ENCODE measurements around the gene TFF2. TPM values are rescaled to one million over a fixed set of nuclear protein-coding genes. Genes with fewer than 3 reads are reported as not detected.

Gene TFF2
- polyA plus RNA-seq, 1 of the 3 experiments (the other 2 are of a cell fraction) = not detected

- H3K27ac ChIP-seq (ENCODE audit: low read depth in 2 of 2, low read length in 1 of 2) = no peak overlapping the region
- H3K9me2 ChIP-seq = no peaks in the 10 kb centered on the region
- H3K27me3 ChIP-seq (ENCODE audit: insufficient read depth) = no peaks in the 10 kb centered on the region
- POLR2A ChIA-PET = no interaction called here
- CTCF ChIA-PET = interaction anchor here (1.7 kb wide), 1 partner anchor 37 kb away, joined by 4 read pairs; no protein-coding TSS in a partner anchor
- H4K20me1 ChIP-seq (ENCODE audit: insufficient read depth) = no peaks in the 10 kb centered on the region
- no peaks in the 10 kb centered on the region for H3F3A ChIP-seq (replicated peaks; ENCODE audit: insufficient read depth)
- TF ChIP-seq IRF3 (IDR thresholded peaks at IDR 0.05; ENCODE audit: low read depth, low read length) (no peak), EP300 (IDR thresholded peaks at IDR 0.05; ENCODE audit: borderline replicate concordance in 1 of 2, low read depth in 1 of 2, low read length in 1 of 2) (no peak), USF1 (IDR thresholded peaks at IDR 0.05; ENCODE audit: borderline replicate concordance, low read depth) (no peak)
- H3K4me3 ChIP-seq (ENCODE audit: low read depth in 2 of 2, low read length in 1 of 2) = no peak overlapping the region
- no peaks in the 10 kb centered on the region for H3K9me3 ChIP-seq
- DNase-seq = no peak
- no peaks in the 10 kb centered on the region for H3K36me3 ChIP-seq (replicated peaks in 1 of 2; ENCODE audit: control insufficient read depth in 1 of 2, insufficient read depth in 2 of 2, low read length in 1 of 2)
- H2AFZ ChIP-seq (ENCODE audit: low read depth) = no peak overlapping the region
- H3K79me2 ChIP-seq (ENCODE audit: insufficient read depth) = no peaks in the 10 kb centered on the region
- peaks cover 0 to 9% of the 10 kb centered on the region in 2 experiments; a peak in 1 of 4 replicates for H3K4me1 ChIP-seq (ENCODE audit: control insufficient read depth in 1 of 2, insufficient read depth in 2 of 2, low read depth in 1 of 2, low read length in 1 of 2)
- no peak overlapping the region for H3K4me2 ChIP-seq
- 27% methylated on average over 3 of the region's 3 CpGs for WGBS (ENCODE audit: low lambda C conversion rate)
- no peak overlapping the region for H3K9ac ChIP-seq
Observed at GRCh38 chr21:42303443-42303842, 47.4 kb downstream of the TFF2 start.

- whole genome bisulfite sequencing (ENCODE audit: low lambda C conversion rate) = 33% methylated on average over 6 of the region's 7 CpGs
- H2AFZ ChIP-seq (ENCODE audit: low read depth) = no peak overlapping the region
- H3K79me2 ChIP-seq (ENCODE audit: insufficient read depth) = no peaks in the 10 kb centered on the region
- no peaks in the 10 kb centered on the region for H3K9me2 ChIP-seq
- DNase-seq = no peak
- no peak overlapping the region for H3K27ac ChIP-seq (ENCODE audit: low read depth in 2 of 2, low read length in 1 of 2)
- H3K4me3 ChIP-seq (ENCODE audit: low read depth in 2 of 2, low read length in 1 of 2) = no peak overlapping the region
- CTCF ChIA-PET = interaction anchor here (1.7 kb wide), 1 partner anchor 37 kb away, joined by 4 read pairs; no protein-coding TSS in a partner anchor
- no peaks in the 10 kb centered on the region for H3K9me3 ChIP-seq
- H3F3A ChIP-seq (replicated peaks; ENCODE audit: insufficient read depth) = no peaks in the 10 kb centered on the region
- H3K9ac ChIP-seq = no peak overlapping the region
- H3K4me2 ChIP-seq = no peak overlapping the region
- H3K36me3 ChIP-seq (replicated peaks in 1 of 2; ENCODE audit: control insufficient read depth in 1 of 2, insufficient read depth in 2 of 2, low read length in 1 of 2) = no peaks in the 10 kb centered on the region
- H3K4me1 ChIP-seq (ENCODE audit: control insufficient read depth in 1 of 2, insufficient read depth in 2 of 2, low read depth in 1 of 2, low read length in 1 of 2) = peaks cover 0 to 9% of the 10 kb centered on the region in 2 experiments; a peak in 1 of 4 replicates
- POLR2A ChIA-PET = no interaction called here
- H3K27me3 ChIP-seq (ENCODE audit: insufficient read depth) = no peaks in the 10 kb centered on the region
- TF ChIP-seq REST (IDR thresholded peaks at IDR 0.05; ENCODE audit: low read depth, low read length) (no peak), ELF1 (IDR thresholded peaks at IDR 0.05) (no peak), EP300 (IDR thresholded peaks at IDR 0.05; ENCODE audit: borderline replicate concordance in 1 of 2, low read depth in 1 of 2, low read length in 1 of 2) (no peak), GABPA (IDR thresholded peaks at IDR 0.05; ENCODE audit: low read depth) (no peak), USF2 (IDR thresholded peaks at IDR 0.05; ENCODE audit: borderline replicate concordance, low read depth, low read length) (no peak), YY1 (IDR thresholded peaks at IDR 0.05; ENCODE audit: low read depth) (no peak), TEAD4 (IDR thresholded peaks at IDR 0.05; ENCODE audit: borderline replicate concordance, insufficient read depth) (no peak), POLR2AphosphoS5 (IDR thresholded peaks at IDR 0.05; ENCODE audit: low read depth, low read length) (no peak), TCF12 (IDR thresholded peaks at IDR 0.05) (no peak), CHD2 (IDR thresholded peaks at IDR 0.05; ENCODE audit: low read length, partially characterized antibody) (no peak), CTCF (IDR thresholded peaks at IDR 0.05) (no peak), JUND (IDR thresholded peaks at IDR 0.05) (no peak), MXI1 (IDR thresholded peaks at IDR 0.05; ENCODE audit: low read depth, low read length) (no peak), RAD21 (IDR thresholded peaks at IDR 0.05; ENCODE audit: low read length) (no peak), NRF1 (IDR thresholded peaks at IDR 0.05; ENCODE audit: low read depth, low read length) (no peak), FOXJ3 (CRISPR knock-in tag; IDR thresholded peaks at IDR 0.05) (no peak), RFX5 (IDR thresholded peaks at IDR 0.05; ENCODE audit: low read length) (no peak), NFIC (IDR thresholded peaks at IDR 0.05; ENCODE audit: borderline replicate concordance) (no peak), MEF2A (IDR thresholded peaks at IDR 0.05; ENCODE audit: borderline replicate concordance, low read depth) (no peak)
- no peaks in the 10 kb centered on the region for H4K20me1 ChIP-seq (ENCODE audit: insufficient read depth)
Observed at GRCh38 chr21:42302794-42303193, 48.0 kb downstream of the TFF2 start.

Data from SK-N-SH (cell line).